Measurements from ENCODE around the gene ZNF862.

DNA sequence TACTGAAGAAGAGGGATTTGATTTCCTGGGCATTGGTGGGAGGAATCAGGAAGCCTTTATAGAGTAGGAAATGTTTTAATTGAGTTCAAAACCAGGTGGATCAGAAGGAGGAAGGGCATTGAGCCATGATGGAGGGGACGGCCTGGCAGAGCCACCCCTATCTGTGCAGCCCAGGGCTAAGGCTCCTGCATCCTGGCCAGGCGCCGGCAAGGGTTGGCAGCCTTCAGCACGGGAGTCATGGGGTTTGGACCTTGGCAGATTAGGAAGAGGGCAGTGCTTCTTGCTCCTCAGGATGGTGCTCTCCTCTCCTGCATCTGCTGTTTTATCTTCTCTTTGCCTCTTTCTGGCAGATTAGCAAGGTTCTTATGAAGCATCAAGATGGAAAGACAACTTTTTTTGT lies 12.5 kb downstream of the ZNF862 start:
- TF ChIP-seq CTCF (IDR thresholded peaks at IDR 0.05) (no peak), EZH2 (IDR thresholded peaks at IDR 0.05; ENCODE audit: borderline replicate concordance, insufficient read depth, low read depth, low read length, poor library complexity, severe bottlenecking) (no peak)
